Loucy (cell line): ENCODE results near the gene ABHD2.

Experiments used
- EZH2phosphoT487 ChIP-seq: fragments of 200-600 bp; IDR thresholded peaks from 2 replicates; pipeline ENCODE4 v1.6.1; 2018; ENCODE audit warnings: antibody characterized with exemption, mild to moderate bottlenecking, moderate library complexity, borderline replicate concordance
- TF ChIP-seq, protein P1 (sequence below): fragments of 200-600 bp; sonication (generic); conservative IDR thresholded peaks from 2 replicates; pipeline ENCODE4 v1.5.1; 2014; ENCODE audit warnings: mild to moderate bottlenecking, antibody characterized with exemption, low read length

DNA sequence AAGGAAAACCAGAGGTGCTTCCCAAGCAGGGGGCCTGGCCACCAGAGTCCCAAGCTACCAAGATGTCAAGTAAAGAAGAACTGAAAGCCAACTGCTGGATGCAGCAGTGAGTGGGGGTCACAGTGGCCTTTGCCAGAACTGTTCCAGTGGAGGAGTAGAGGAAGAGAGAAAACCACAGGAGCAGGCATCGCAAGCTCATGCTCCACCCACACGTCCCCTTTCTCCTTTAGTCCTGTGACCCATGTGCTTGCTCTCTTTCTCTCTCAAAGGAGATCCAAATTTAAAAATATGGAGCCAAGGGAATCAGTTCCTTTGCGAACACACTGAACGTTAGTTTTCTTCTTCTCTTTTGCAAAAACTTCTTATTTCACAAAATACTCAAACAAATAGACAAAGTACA is 12.4 kb upstream of the ABHD2 start:
- TF ChIP-seq, protein P1, sequence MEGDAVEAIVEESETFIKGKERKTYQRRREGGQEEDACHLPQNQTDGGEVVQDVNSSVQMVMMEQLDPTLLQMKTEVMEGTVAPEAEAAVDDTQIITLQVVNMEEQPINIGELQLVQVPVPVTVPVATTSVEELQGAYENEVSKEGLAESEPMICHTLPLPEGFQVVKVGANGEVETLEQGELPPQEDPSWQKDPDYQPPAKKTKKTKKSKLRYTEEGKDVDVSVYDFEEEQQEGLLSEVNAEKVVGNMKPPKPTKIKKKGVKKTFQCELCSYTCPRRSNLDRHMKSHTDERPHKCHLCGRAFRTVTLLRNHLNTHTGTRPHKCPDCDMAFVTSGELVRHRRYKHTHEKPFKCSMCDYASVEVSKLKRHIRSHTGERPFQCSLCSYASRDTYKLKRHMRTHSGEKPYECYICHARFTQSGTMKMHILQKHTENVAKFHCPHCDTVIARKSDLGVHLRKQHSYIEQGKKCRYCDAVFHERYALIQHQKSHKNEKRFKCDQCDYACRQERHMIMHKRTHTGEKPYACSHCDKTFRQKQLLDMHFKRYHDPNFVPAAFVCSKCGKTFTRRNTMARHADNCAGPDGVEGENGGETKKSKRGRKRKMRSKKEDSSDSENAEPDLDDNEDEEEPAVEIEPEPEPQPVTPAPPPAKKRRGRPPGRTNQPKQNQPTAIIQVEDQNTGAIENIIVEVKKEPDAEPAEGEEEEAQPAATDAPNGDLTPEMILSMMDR: no peak
- no peak for TF ChIP-seq EZH2phosphoT487
